HFFc6 (cell line): ENCODE measurements around the gene ADAP1. TPM values are rescaled to one million over a fixed set of nuclear protein-coding genes. Genes with fewer than 3 reads are reported as not detected.

Experiments
- DNase-seq: peaks from one replicate; pipeline ENCODE4 v3.0.0-alpha.2; 2018
- H3K27ac Mint-ChIP-seq: 2 replicates; pipeline ENCODE4 v1.8.0; 2020; ENCODE audit warnings: mild to moderate bottlenecking, mixed read lengths
- H3K27me3 Mint-ChIP-seq: 2 replicates; pipeline ENCODE4 v1.8.0; 2021; ENCODE audit warnings: mild to moderate bottlenecking, moderate library complexity, mixed read lengths; ENCODE audit not compliant: insufficient read depth
- H3K36me3 Mint-ChIP-seq: 2 replicates; pipeline ENCODE4 v1.8.0; 2021; ENCODE audit warnings: low read depth, mixed read lengths
- H3K4me1 Mint-ChIP-seq: 2 replicates; pipeline ENCODE4 v1.8.0; 2020; ENCODE audit warnings: low read depth, mixed read lengths
- H3K4me3 Mint-ChIP-seq: 2 replicates; pipeline ENCODE4 v1.8.0; 2020; ENCODE audit warnings: mild to moderate bottlenecking, moderate library complexity, mixed read lengths
- H3K9me3 Mint-ChIP-seq: 2 replicates; pipeline ENCODE4 v1.8.0; 2020; ENCODE audit warnings: mild to moderate bottlenecking, mixed read lengths
- total RNA-seq, 6 experiments: library from RNA; stranded (reverse); fragmentation: NEBNext Ultra II Directional; extraction: Animal tissue kit (Norgen Biotek cat#: 25700); gene quantifications; 2 replicates in 1 of 6; 3 replicates in 5 of 6; pipeline ENCODE4 v1.2.3, GENCODE V29; 2021
- TF ChIP-seq, protein P1 (sequence below): fragments of 200-600 bp; sonication (generic); IDR thresholded peaks from 2 replicates; pipeline ENCODE4 v1.5.0; 2021; ENCODE audit warnings: antibody characterized with exemption, mild to moderate bottlenecking

ADAP1 gene
- total RNA-seq, 6 experiments from 2014 or later: 0.64 to 1.1 (median 0.90) TPM

DNA sequence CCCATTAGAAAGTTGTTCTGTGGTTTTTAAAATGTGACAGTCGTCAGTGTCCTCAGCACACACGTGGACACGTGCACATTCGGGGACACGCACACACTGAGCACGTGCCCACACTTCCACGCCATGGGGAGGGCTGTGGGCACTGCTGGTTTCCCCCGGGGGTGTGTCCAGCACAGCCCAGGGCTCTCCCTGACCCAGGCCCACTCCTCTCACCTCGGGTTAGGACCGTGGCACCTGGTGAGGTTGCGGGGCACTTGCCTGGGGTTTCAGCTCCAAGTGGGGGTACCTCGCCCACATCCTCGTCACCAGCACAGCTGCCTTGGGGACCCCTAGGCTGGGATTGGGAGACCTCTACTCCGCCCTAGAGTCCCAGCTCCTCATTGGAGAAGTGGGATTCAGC lies 57.4 kb downstream of the ADAP1 start:
- TF ChIP-seq, protein P1, sequence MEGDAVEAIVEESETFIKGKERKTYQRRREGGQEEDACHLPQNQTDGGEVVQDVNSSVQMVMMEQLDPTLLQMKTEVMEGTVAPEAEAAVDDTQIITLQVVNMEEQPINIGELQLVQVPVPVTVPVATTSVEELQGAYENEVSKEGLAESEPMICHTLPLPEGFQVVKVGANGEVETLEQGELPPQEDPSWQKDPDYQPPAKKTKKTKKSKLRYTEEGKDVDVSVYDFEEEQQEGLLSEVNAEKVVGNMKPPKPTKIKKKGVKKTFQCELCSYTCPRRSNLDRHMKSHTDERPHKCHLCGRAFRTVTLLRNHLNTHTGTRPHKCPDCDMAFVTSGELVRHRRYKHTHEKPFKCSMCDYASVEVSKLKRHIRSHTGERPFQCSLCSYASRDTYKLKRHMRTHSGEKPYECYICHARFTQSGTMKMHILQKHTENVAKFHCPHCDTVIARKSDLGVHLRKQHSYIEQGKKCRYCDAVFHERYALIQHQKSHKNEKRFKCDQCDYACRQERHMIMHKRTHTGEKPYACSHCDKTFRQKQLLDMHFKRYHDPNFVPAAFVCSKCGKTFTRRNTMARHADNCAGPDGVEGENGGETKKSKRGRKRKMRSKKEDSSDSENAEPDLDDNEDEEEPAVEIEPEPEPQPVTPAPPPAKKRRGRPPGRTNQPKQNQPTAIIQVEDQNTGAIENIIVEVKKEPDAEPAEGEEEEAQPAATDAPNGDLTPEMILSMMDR: no peak

DNA sequence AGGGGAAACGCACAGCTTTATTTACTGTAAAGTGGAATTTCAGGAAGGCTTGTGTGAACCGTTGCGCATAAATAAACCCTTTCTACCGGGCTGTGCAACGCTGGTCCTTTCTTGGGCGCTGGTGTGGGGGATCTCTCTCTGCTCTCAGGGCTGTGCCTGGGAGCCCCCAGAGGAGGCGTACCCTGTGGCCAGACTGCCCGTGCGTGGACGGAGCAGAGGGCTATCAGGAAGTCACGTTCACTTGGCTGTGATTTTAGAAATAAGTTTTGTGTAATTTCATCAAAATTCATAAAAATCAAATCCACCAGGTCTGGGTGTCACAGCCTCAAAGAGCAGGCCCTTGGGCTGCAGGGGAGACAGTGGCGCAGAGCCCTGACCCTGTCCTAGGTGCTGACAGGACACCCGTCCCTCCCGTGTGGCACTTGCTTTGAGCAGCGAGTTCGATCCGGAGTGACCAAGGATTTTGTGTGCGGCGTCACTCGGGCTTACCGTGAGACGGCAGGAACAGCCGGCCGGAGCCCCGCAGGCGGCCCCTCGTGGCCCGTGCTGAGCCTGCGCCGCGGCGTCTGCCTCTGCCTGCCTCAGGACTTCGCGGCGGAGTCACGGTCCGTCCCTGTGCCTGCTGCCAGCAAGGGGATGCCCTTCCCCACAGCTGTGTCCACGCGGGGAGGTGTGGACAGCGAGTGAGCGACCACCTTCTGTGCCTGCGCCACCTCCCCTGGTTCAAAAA lies 58.0 kb downstream of the ADAP1 start:
- no peak overlapping the region for H3K4me3 Mint-ChIP-seq
- TF ChIP-seq, protein P1: no peak
- no peak for DNase-seq
- H3K27me3 Mint-ChIP-seq: peaks cover 4% of the 10 kb centered on the region; the same call in 1 of the 2 replicates
- H3K4me1 Mint-ChIP-seq: no peaks in the 10 kb centered on the region
- peaks cover 27% of the 10 kb centered on the region for H3K36me3 Mint-ChIP-seq
- H3K27ac Mint-ChIP-seq: no peak overlapping the region
- H3K9me3 Mint-ChIP-seq: no peaks in the 10 kb centered on the region

More for the DNA sequence above, 57.4 kb downstream of the ADAP1 start:
- no peak overlapping the region for H3K4me3 Mint-ChIP-seq
- no peaks in the 10 kb centered on the region for H3K9me3 Mint-ChIP-seq
- peaks cover 4% of the 10 kb centered on the region; the same call in 1 of the 2 replicates for H3K27me3 Mint-ChIP-seq
- peaks cover 27% of the 10 kb centered on the region for H3K36me3 Mint-ChIP-seq
- no peaks in the 10 kb centered on the region for H3K4me1 Mint-ChIP-seq
- no peak overlapping the region for H3K27ac Mint-ChIP-seq
- DNase-seq: no peak

DNA sequence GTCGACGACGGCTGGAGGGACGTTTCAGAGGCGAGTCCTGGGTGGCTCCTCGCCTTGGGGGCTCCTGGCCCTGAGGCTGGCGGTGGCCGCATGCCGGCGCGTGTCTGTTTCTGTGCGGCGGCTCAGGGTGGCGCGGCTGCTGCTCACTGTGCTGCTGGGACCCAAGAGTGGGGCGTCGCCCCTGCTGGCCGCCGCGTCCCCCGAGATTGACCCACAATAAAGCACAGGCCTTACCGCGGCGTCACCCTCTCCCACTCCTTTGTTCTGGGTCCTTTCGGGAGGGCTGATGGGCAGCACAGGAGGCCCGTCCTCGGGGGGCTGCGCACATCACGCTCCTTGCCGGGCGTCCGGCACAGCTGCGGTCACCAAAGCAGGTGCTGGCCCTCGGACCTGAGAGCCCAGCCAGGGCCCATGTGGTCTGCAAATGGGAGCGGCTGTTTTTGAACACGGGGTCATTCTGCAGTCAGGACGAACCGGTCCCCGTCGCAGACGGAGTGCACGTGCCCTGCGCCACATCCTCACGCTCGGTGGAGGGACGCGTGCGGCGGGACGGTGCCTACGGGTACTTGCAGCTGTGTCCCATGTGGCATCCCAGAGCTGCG lies 58.9 kb downstream of the ADAP1 start:
- no peak overlapping the region for H3K27ac Mint-ChIP-seq
- no peaks in the 10 kb centered on the region for H3K9me3 Mint-ChIP-seq
- no peaks in the 10 kb centered on the region for H3K4me1 Mint-ChIP-seq
- H3K4me3 Mint-ChIP-seq: no peak overlapping the region
- H3K36me3 Mint-ChIP-seq: peaks cover 27% of the 10 kb centered on the region
- TF ChIP-seq, protein P1: no peak
- DNase-seq: no peak
- peaks cover 4% of the 10 kb centered on the region; the same call in 1 of the 2 replicates for H3K27me3 Mint-ChIP-seq

DNA sequence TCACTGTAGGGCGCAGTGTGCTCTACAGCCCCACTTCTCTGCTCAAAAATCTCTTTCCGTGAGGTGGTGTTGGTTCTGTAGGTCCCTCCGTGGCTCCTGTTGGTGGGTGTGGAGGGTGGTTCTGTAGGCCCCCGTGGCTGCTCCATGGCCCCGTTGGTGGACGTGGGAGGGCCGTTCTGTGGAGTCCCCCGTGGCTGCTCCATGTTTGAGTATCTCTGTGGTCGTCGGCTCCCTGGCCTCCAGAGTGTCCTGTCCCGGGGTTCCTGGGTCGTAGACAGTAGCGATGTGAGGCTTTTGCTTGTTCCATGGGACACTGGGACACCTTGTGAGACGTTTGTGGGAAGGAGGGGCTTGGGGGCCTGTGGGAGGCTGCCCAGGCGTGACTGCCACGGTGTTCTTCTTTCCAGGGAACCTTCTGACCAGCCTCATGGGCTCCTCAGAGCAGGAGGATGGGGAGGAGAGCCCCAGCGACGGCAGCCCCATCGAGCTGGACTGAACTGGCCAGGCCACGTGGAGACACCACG lies 59.5 kb downstream of the ADAP1 start:
- Mint-ChIP-seq H3K9me3 (no peaks in the 10 kb centered on the region), H3K27ac (no peak overlapping the region), H3K4me1 (no peaks in the 10 kb centered on the region), H3K36me3 (peaks cover 27% of the 10 kb centered on the region), H3K27me3 (peaks cover 4% of the 10 kb centered on the region; the same call in 1 of the 2 replicates), H3K4me3 (no peak overlapping the region)
- TF ChIP-seq, protein P1: no peak
- DNase-seq: no peak

DNA sequence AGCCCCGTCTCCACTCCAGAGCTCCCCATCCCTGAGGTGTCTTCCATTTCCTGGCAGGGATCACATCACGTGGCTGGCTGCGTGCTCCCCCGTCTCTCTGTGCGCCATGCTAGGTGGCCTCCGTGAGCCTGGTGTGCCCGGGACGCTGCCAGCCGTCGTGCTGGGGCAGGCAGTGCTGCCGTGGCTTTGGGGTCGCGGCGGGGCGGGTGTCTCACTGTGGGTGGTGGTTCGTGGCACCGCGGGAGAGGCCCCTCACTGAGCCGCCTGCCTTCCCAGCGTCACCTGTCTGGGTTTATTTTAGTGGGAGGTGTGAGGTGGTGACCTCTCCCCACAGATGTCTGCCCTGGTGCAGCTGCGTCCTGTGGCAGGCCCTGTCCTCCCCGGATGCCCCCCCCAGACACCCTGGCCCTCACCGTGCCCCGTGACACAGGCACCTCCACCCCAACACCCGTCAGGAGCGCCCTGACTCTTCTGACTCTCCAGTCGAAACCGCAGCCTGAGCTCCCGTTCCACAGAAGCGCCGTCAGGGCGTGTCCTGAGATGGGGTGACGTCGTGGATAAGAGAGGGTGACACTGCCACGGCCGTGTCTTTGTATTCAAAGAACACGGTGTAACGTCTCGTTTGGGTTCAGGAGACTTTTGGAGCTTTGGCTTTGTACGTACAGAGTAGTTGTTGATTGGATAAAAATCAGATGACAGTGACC lies 60.2 kb downstream of the ADAP1 start:
- H3K36me3 Mint-ChIP-seq: peaks cover 27% of the 10 kb centered on the region
- H3K4me1 Mint-ChIP-seq: no peaks in the 10 kb centered on the region
- peaks cover 4% of the 10 kb centered on the region; the same call in 1 of the 2 replicates for H3K27me3 Mint-ChIP-seq
- no peak overlapping the region for H3K4me3 Mint-ChIP-seq
- TF ChIP-seq, protein P1: no peak
- no peaks in the 10 kb centered on the region for H3K9me3 Mint-ChIP-seq
- DNase-seq: no peak
- no peak overlapping the region for H3K27ac Mint-ChIP-seq
